K562 (cell line): Measurements from ENCODE around the gene MUC5B. TPM values are rescaled to one million over a fixed set of nuclear protein-coding genes. Genes with fewer than 3 reads are reported as not detected.

Experiments used
- ATAC-seq: fragments of 200-7000 bp; cut with Tn5 transposase; 3 replicates; pipeline ENCODE4 v1.9.1; 2020; ENCODE audit warnings: moderate library complexity
- BruUV-seq: library from RNA; stranded (reverse); fragments of 400-500 nt; replicated peaks from 2 replicates; lab custom pipeline; 2021; lab: Mats Ljungman, UMichigan
- CTCF ChIA-PET: fragments of 300-600 bp; formaldehyde crosslinking; extraction: SDS; loops from one replicate; lab custom pipeline; 2021; ENCODE audit warnings: low intra/inter-chr PET ratio; lab: Yijun Ruan, JAX
- POLR2A ChIA-PET: fragments of 300-600, 350-650 bp; sonication (Branson Sonifier 250); formaldehyde crosslinking; extraction: SDS; loops from one replicate; lab custom pipeline; 2021; ENCODE audit warnings: antibody characterized with exemption, inconsistent platforms; lab: Yijun Ruan, JAX
- DNase-seq, 4 experiments: peaks; one replicate each; pipeline versions ENCODE4 v3.0.0 to v3.0.0-alpha.2; 2011 to 2018; ENCODE audit warnings: low spot score in 3 of 4, mixed read lengths in 3 of 4; ENCODE audit errors: extremely low read depth in 1 of 4
- FAIRE-seq: peaks from 2 replicates; lab custom pipeline; 2011; peaks lifted over from hg19 to GRCh38; lab: Jason Lieb, UNC
- H2AFZ ChIP-seq: 2 replicates; pipeline ENCODE4 v1.6.0; 2011; ENCODE audit warnings: low read depth, low read length, control low read depth, inconsistent platforms
- H3K27ac ChIP-seq: fragments of 200-600 bp; 3 replicates; pipeline ENCODE4 v1.8.0; 2011; ENCODE audit warnings: low read depth, mild to moderate bottlenecking, control low read depth, inconsistent platforms, low read length, moderate library complexity, mixed read lengths; ENCODE audit errors: extremely low read depth
- H3K27me3 ChIP-seq, 2 experiments: fragments of 300-600 bp in 1 of 2; 2 replicates in 1 of 2; 3 replicates in 1 of 2; pipeline versions ENCODE4 v1.6.0 to v1.8.0; 2011; ENCODE audit warnings: inconsistent platforms in 2 of 2, low read length in 2 of 2, mild to moderate bottlenecking in 1 of 2, mixed read lengths in 1 of 2, moderate library complexity in 1 of 2; ENCODE audit not compliant: control insufficient read depth in 2 of 2, insufficient read depth in 2 of 2
- H3K36me3 ChIP-seq: fragments of 300-600 bp; 3 replicates; pipeline ENCODE4 v1.8.0; 2011; ENCODE audit warnings: mild to moderate bottlenecking, low read length, inconsistent platforms; ENCODE audit not compliant: control insufficient read depth, insufficient read depth
- H3K4me1 ChIP-seq, 2 experiments: fragments of 200-600 bp in 1 of 2; replicated peaks in 1 of 2; 2 replicates in 1 of 2; 3 replicates in 1 of 2; pipeline versions ENCODE4 v1.5.1 to v1.8.0; 2011; ENCODE audit warnings: inconsistent platforms in 2 of 2, low read length in 2 of 2, mild to moderate bottlenecking in 1 of 2, mixed read lengths in 1 of 2, moderate library complexity in 1 of 2; ENCODE audit not compliant: control insufficient read depth in 2 of 2, insufficient read depth in 2 of 2
- H3K4me2 ChIP-seq: 2 replicates; pipeline ENCODE4 v1.6.1; 2011; ENCODE audit warnings: low read length, control low read depth, inconsistent platforms, mixed read lengths; ENCODE audit not compliant: insufficient read depth
- H3K4me3 ChIP-seq: fragments of 200-600 bp; sonication (generic), shearing (Covaris generic); 2 replicates; pipeline ENCODE4 v1.5.1; 2016; ENCODE audit warnings: control low read depth, inconsistent platforms
- H3K79me2 ChIP-seq: fragments of 200-600 bp; 3 replicates; pipeline ENCODE4 v1.8.0; 2011; ENCODE audit warnings: low read length, inconsistent platforms; ENCODE audit not compliant: control insufficient read depth, insufficient read depth
- H3K9ac ChIP-seq, 2 experiments: 2 replicates each; pipeline versions ENCODE4 v1.6.0 to v1.6.1; 2011; ENCODE audit warnings: low read depth in 2 of 2, low read length in 2 of 2, control low read depth in 1 of 2, inconsistent platforms in 1 of 2, mild to moderate bottlenecking in 1 of 2, mixed read lengths in 1 of 2; ENCODE audit not compliant: insufficient read depth in 1 of 2
- H3K9me1 ChIP-seq: one replicate; pipeline ENCODE4 v1.6.0; 2011; ENCODE audit warnings: inconsistent platforms, mild to moderate bottlenecking, low read length, moderate library complexity; ENCODE audit not compliant: control insufficient read depth, insufficient read depth
- H3K9me3 ChIP-seq: replicated peaks from 2 replicates; pipeline ENCODE4 v1.5.1; 2011; ENCODE audit warnings: low read depth, low read length, inconsistent platforms; ENCODE audit not compliant: control insufficient read depth, insufficient read depth
- H4K20me1 ChIP-seq: replicated peaks from 2 replicates; pipeline ENCODE4 v1.6.1; 2011; ENCODE audit warnings: low read length, inconsistent platforms, mixed read lengths; ENCODE audit not compliant: control insufficient read depth, insufficient read depth
- ETV6 ChIP-seq, 3 experiments: fragments of 150-350 bp in 1 of 3; sonication (generic) in 1 of 3; formaldehyde crosslinking in 1 of 3; IDR thresholded peaks; 2 replicates each; pipeline versions ENCODE4 v1.6.1 to v1.8.0; 2014 to 2022; ENCODE audit warnings: borderline replicate concordance in 2 of 3, low read depth in 2 of 3, antibody characterized with exemption in 1 of 3, low read length in 1 of 3, mild to moderate bottlenecking in 1 of 3, missing genetic modification reagents in 1 of 3
- KDM2B ChIP-seq: fragments of 250-450 bp; sonication (Bioruptor Pico); IDR thresholded peaks from 2 replicates; pipeline ENCODE4 v1.8.0; 2021; ENCODE audit warnings: mild to moderate bottlenecking, moderate library complexity
- LCOR ChIP-seq: sonication (generic); formaldehyde crosslinking; IDR thresholded peaks from 2 replicates; pipeline ENCODE4 v1.8.0; 2022; ENCODE audit warnings: mild to moderate bottlenecking, missing genetic modification reagents
- MAFG ChIP-seq: fragments of 450-650 bp; conservative IDR thresholded peaks from 2 replicates; pipeline ENCODE4 v1.6.1; 2016; ENCODE audit warnings: missing genetic modification characterization, missing compliant biosample characterization
- MTA2 ChIP-seq: fragments of 450-650 bp; IDR thresholded peaks from 2 replicates; pipeline ENCODE4 v1.6.1; 2016; ENCODE audit warnings: low read depth
- MTA3 ChIP-seq: fragments of 450-650 bp; formaldehyde crosslinking; IDR thresholded peaks from 2 replicates; pipeline ENCODE4 v1.6.1; 2017; ENCODE audit warnings: mild to moderate bottlenecking, borderline replicate concordance
- NONO ChIP-seq, 2 experiments: fragments of 200-400 bp in 1 of 2; fragments of 450-650 bp in 1 of 2; formaldehyde crosslinking in 1 of 2; IDR thresholded peaks; 2 replicates each; pipeline ENCODE4 v1.6.1; 2017; ENCODE audit warnings: low read depth in 2 of 2, mild to moderate bottlenecking in 2 of 2, moderate library complexity in 2 of 2, low read length in 1 of 2
- POLR2G ChIP-seq: fragments of 200-400 bp; formaldehyde crosslinking; IDR thresholded peaks from 2 replicates; pipeline ENCODE4 v1.6.1; 2017; ENCODE audit warnings: low read depth, mild to moderate bottlenecking, antibody characterized with exemption, low read length, moderate library complexity
- PURB ChIP-seq: sonication (generic); formaldehyde crosslinking; IDR thresholded peaks from 2 replicates; pipeline ENCODE4 v1.9.0; 2021; ENCODE audit warnings: low read depth, mild to moderate bottlenecking, missing genetic modification reagents
- SETDB1 ChIP-seq: IDR thresholded peaks from one replicate; pipeline ENCODE4 v1.6.1; 2012; ENCODE audit warnings: low read length, control low read depth, inconsistent platforms
- THRAP3 ChIP-seq: fragments of 450-650 bp; IDR thresholded peaks from 2 replicates; pipeline ENCODE4 v1.6.1; 2016; ENCODE audit warnings: mild to moderate bottlenecking, inconsistent platforms, borderline replicate concordance
- ZFP30 ChIP-seq: fragments of 250-450 bp; sonication (Bioruptor Pico); IDR thresholded peaks from 2 replicates; pipeline ENCODE4 v1.8.0; 2022; ENCODE audit warnings: moderate library complexity, mild to moderate bottlenecking, inconsistent platforms, borderline replicate concordance
- ZFX ChIP-seq: sonication (generic); formaldehyde crosslinking; IDR thresholded peaks from 2 replicates; pipeline ENCODE4 v1.8.0; 2022; ENCODE audit warnings: mild to moderate bottlenecking, missing genetic modification reagents, moderate library complexity
- ZNF12 ChIP-seq: sonication (generic); formaldehyde crosslinking; IDR thresholded peaks from 2 replicates; pipeline ENCODE4 v1.4.0; 2020; ENCODE audit warnings: mild to moderate bottlenecking, missing genetic modification reagents
- ZNF263 ChIP-seq: sonication (generic); formaldehyde crosslinking; IDR thresholded peaks from 2 replicates; pipeline ENCODE4 v1.8.0; 2022; ENCODE audit warnings: mild to moderate bottlenecking, missing genetic modification reagents, borderline replicate concordance
- ZNF324 ChIP-seq: fragments of 250-450 bp; sonication (Bioruptor Pico); IDR thresholded peaks from 2 replicates; pipeline ENCODE4 v1.4.0; 2020; ENCODE audit warnings: mild to moderate bottlenecking
- WGBS: fragments of 100-300 bp; shearing (Covaris generic); methylation state at CpG from one replicate; pipeline ENCODE4 v1.1.6; 2016; ENCODE audit warnings: low coverage, mixed read lengths; ENCODE audit not compliant: insufficient coverage; ENCODE audit errors: missing lambda C conversion rate; 5-methylcytosine and 5-hydroxymethylcytosine counted together
- in situ Hi-C: fragments of 300-500 bp; cut with MboI; formaldehyde crosslinking; loops from 4 replicates; pipeline ENCODE4 v1.15.0; 2018; ENCODE audit warnings: inconsistent platforms, mixed read lengths
- intact Hi-C: fragments of 100-400 bp; cut with micrococcal nuclease; formaldehyde crosslinking; loops from 2 replicates; pipeline ENCODE4 v1.14.2; 2022
- polyA plus RNA-seq, 8 experiments: library from polyadenylated mRNA; depleted of rRNA in 4 of 8; stranded (reverse) in 5 of 8; unstranded in 3 of 8; fragments of >200 nt; fragmentation: Nextera tagmentation in 2 of 8; fragmentation: Illumina TruSeq in 1 of 8; extraction: Ambion mirVana in 2 of 8; extraction: Trizol in 1 of 8; gene quantifications; 2 replicates each; pipeline versions ENCODE4 v1.2.1 to v1.2.3, GENCODE V29; 2011 to 2014; ENCODE audit warnings: inconsistent platforms in 1 of 8, missing spikeins in 1 of 8
- total RNA-seq, 7 experiments: library from RNA; depleted of rRNA in 6 of 7; stranded (reverse); fragments of >200 nt in 6 of 7; fragmentation: Illumina TruSeq in 2 of 7; extraction: Trizol in 2 of 7; gene quantifications; 2 replicates each; pipeline versions ENCODE4 v1.2.1 to v1.2.3, GENCODE V29; 2011 to 2021; ENCODE audit warnings: low replicate concordance in 1 of 7

Gene MUC5B
- total and polyA plus RNA-seq, 9 of the 15 experiments (the other 6 are each of a cell fraction or from before 2014, with no cell fraction given) = 0.04 to 0.95 TPM; not detected in 7

GRCh38 chr11:1281974-1282365 is 59.1 kb downstream of the MUC5B start:
- DNase-seq (no peak), FAIRE-seq (no peak), ATAC-seq (no peak)
- H3K27me3 ChIP-seq = no peaks in the 10 kb centered on the region
- no TSS peak for BruUV-seq
- H3K4me1 ChIP-seq = peaks cover 0 to 10% of the 10 kb centered on the region in 2 experiments; a peak in 1 of 5 replicates
- ChIA-PET POLR2A (no interaction called here), CTCF (no interaction called here)
- in situ Hi-C loops = no loop called here
- H3K36me3 ChIP-seq = peaks cover 45% of the 10 kb centered on the region; the same call in 1 of the 3 replicates
- no peaks in the 10 kb centered on the region for H4K20me1 ChIP-seq
- H2AFZ ChIP-seq = no peak overlapping the region
- H3K27ac ChIP-seq = no peak overlapping the region
- no peak overlapping the region for H3K9ac ChIP-seq
- H3K4me2 ChIP-seq = no peak overlapping the region
- no peaks in the 10 kb centered on the region for H3K9me3 ChIP-seq
- WGBS = 73% methylated on average over 3 of the region's 3 CpGs
- intact Hi-C loops = no loop called here
- TF ChIP-seq ZNF12 (CRISPR knock-in tag) (no peak), NONO (IDR thresholded peaks at IDR 0.05; ENCODE audit: low read depth in 2 of 2, low read length in 1 of 2) (no peak), SETDB1 (no peak)
- peaks cover 5% of the 10 kb centered on the region for H3K9me1 ChIP-seq
- no peaks in the 10 kb centered on the region for H3K79me2 ChIP-seq
- H3K4me3 ChIP-seq = no peak overlapping the region

GRCh38 chr11:1283091-1283511 is 60.2 kb downstream of the MUC5B start:
- TF ChIP-seq LCOR = no peak
- TF ChIP-seq PURB (CRISPR knock-in tag) = no peak
- TF ChIP-seq ZFX = no peak
- TF ChIP-seq POLR2G = no peak
- no peak for TF ChIP-seq ZNF263 (CRISPR knock-in tag)
- TF ChIP-seq KDM2B (CRISPR knock-in tag) = no peak
- no peak for TF ChIP-seq MAFG
- no peak for TF ChIP-seq MTA2
- TF ChIP-seq ZNF324 = no peak
- TF ChIP-seq THRAP3 = no peak
- no peak for TF ChIP-seq MTA3
- TF ChIP-seq ETV6 (IDR thresholded peaks at IDR 0.05; ENCODE audit: borderline replicate concordance in 1 of 2, low read depth in 2 of 2, low read length in 1 of 2) = no peak
- TF ChIP-seq ETV6 (CRISPR knock-in tag; IDR thresholded peaks at IDR 0.05; ENCODE audit: borderline replicate concordance) = no peak
- TF ChIP-seq ZFP30 = no peak
- H3K4me2 ChIP-seq = no peak overlapping the region
- H3K9me3 ChIP-seq = peaks cover 1% of the 10 kb centered on the region; the same call in 1 of the 2 replicates
- no peak overlapping the region for H3K9ac ChIP-seq
- no peak for FAIRE-seq
- POLR2A ChIA-PET = no interaction called here
- 92% methylated on average over 15 of the region's 18 CpGs for WGBS
- H3K27me3 ChIP-seq = no peaks in the 10 kb centered on the region
- no peak for ATAC-seq
- intact Hi-C loops = no loop called here
- no peaks in the 10 kb centered on the region for H4K20me1 ChIP-seq
- H3K4me1 ChIP-seq = peaks cover 0 to 5% of the 10 kb centered on the region in 2 experiments; a peak in 1 of 5 replicates
- in situ Hi-C loops = no loop called here
- no peaks in the 10 kb centered on the region for H3K79me2 ChIP-seq
- no peak overlapping the region for H2AFZ ChIP-seq
- H3K9me1 ChIP-seq = peaks cover 2% of the 10 kb centered on the region
- no peak for DNase-seq
- CTCF ChIA-PET = no interaction called here
- no peak overlapping the region for H3K27ac ChIP-seq
- H3K36me3 ChIP-seq = peaks cover 44% of the 10 kb centered on the region; the same call in 1 of the 3 replicates
- no TSS peak for BruUV-seq
- no peak overlapping the region for H3K4me3 ChIP-seq
